ENCODE measurements around the gene PLCB2. TPM values are rescaled to one million over a fixed set of nuclear protein-coding genes. Genes with fewer than 3 reads are reported as not detected.
A peak's percentile ranks its signal among the peaks of the same experiment; 100 is the strongest.

PLCB2 gene
- total and polyA plus RNA-seq, 2 donors (not counting 3 experiments of a cell fraction or from before 2014, with no cell fraction given) = 1.5 to 1.6 TPM

- Histone ChIP-seq H3K27me3 (ENCODE audit: control insufficient read depth in 2 of 2, insufficient read depth in 2 of 2, low read length in 2 of 2) (peaks cover 9% of the 10 kb centered on the region in 2 experiments), H3K9me3 (replicated peaks; ENCODE audit: control insufficient read depth, insufficient read depth, low read length) (no peaks in the 10 kb centered on the region), H3K4me1 (ENCODE audit: control insufficient read depth, extremely low read depth, insufficient read depth, low read length) (peaks cover 8% of the 10 kb centered on the region), H4K20me1 (replicated peaks; ENCODE audit: control insufficient read depth, extremely low read depth, insufficient read depth, low read length) (no peaks in the 10 kb centered on the region), H3K79me2 (ENCODE audit: control insufficient read depth, insufficient read depth, low read length) (no peaks in the 10 kb centered on the region), H3K36me3 (ENCODE audit: control insufficient read depth in 2 of 2, extremely low read depth in 1 of 2, insufficient read depth in 2 of 2, low read length in 2 of 2) (no peaks in the 10 kb centered on the region), H3K4me2 (ENCODE audit: insufficient read depth, low read length) (no peak overlapping the region), H3K27ac (ENCODE audit: insufficient read depth, low read depth, low read length) (no peak overlapping the region), H2AFZ (ENCODE audit: low read depth, low read length) (no peak overlapping the region), H3K9ac (replicated peaks; ENCODE audit: extremely low read depth, insufficient read depth, low read length) (no peak overlapping the region), H3K9me1 (replicated peaks; ENCODE audit: control insufficient read depth, extremely low read depth, insufficient read depth, low read length) (no peaks in the 10 kb centered on the region), H3K4me3 (replicated peaks in 1 of 3; ENCODE audit: insufficient read depth in 1 of 3, low read depth in 1 of 3, low read length in 3 of 3) (no peak overlapping the region)
- intact Hi-C loops (cut with micrococcal nuclease) = no loop called here
- CTCF ChIA-PET = interaction anchor here (1.0 to 6.4 kb wide), 10 partner anchors 8 to 75 kb away, joined by 3 to 82 read pairs (median 6); partner anchors contain the start of genes CCDC9B, INAFM2 and IVD
- dilution Hi-C loops (cut with MboI; ENCODE audit: extremely low pct_ligation_motif_present, low sequenced_read_pairs) = no loop called here
- no peak for TF ChIP-seq FOS (IDR thresholded peaks at IDR 0.05; ENCODE audit: borderline replicate concordance, insufficient read depth, low read length)
- TF ChIP-seq, protein P1, sequence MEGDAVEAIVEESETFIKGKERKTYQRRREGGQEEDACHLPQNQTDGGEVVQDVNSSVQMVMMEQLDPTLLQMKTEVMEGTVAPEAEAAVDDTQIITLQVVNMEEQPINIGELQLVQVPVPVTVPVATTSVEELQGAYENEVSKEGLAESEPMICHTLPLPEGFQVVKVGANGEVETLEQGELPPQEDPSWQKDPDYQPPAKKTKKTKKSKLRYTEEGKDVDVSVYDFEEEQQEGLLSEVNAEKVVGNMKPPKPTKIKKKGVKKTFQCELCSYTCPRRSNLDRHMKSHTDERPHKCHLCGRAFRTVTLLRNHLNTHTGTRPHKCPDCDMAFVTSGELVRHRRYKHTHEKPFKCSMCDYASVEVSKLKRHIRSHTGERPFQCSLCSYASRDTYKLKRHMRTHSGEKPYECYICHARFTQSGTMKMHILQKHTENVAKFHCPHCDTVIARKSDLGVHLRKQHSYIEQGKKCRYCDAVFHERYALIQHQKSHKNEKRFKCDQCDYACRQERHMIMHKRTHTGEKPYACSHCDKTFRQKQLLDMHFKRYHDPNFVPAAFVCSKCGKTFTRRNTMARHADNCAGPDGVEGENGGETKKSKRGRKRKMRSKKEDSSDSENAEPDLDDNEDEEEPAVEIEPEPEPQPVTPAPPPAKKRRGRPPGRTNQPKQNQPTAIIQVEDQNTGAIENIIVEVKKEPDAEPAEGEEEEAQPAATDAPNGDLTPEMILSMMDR (IDR thresholded peaks at IDR 0.05; ENCODE audit: extremely low read depth in 1 of 2, insufficient read depth in 1 of 2, low read depth in 1 of 2, low read length in 2 of 2) = peak; percentile 43 to 85
- TF ChIP-seq GATA2 (IDR thresholded peaks at IDR 0.05; ENCODE audit: insufficient read depth, insufficient read length, low read depth, low read length) = no peak
- BruUV-seq (replicated peaks) = no TSS peak
- DNase-seq (ENCODE audit: low read depth, low spot score) (peak; percentile 33), FAIRE-seq (no peak)
- POLR2A ChIA-PET = no interaction called here
Observed at GRCh38 chr15:40354408-40355171, 46.9 kb upstream of the PLCB2 start.

DNA sequence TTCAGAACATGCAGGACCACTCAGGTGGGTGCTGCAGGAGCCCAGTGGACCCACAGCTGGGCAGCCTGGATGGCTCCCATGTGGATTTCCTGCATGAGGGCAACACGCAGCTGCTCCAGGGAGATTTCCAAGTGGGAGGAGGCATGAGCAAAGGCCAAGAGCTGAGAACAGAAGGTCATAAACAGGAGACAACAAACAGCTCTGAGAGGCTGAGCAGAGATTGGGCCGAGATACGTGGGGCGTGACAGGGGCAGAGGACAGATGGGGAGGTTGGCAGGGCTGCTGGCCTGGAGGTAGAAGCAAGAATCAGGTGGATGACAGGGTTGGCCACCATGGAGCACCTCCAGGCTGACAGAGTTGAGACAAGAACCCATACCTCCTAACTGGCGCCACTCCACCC is 46.0 kb upstream of the PLCB2 start:
- dilution Hi-C loops (cut with MboI; ENCODE audit: extremely low pct_ligation_motif_present, low sequenced_read_pairs) = no loop called here
- intact Hi-C loops (cut with micrococcal nuclease) = no loop called here
- no peaks in the 10 kb centered on the region for H4K20me1 ChIP-seq (replicated peaks; ENCODE audit: control insufficient read depth, extremely low read depth, insufficient read depth, low read length)
- no peak overlapping the region for H3K4me3 ChIP-seq (replicated peaks in 1 of 3; ENCODE audit: insufficient read depth in 1 of 3, low read depth in 1 of 3, low read length in 3 of 3)
- no peak overlapping the region for H3K4me2 ChIP-seq (ENCODE audit: insufficient read depth, low read length)
- no peak overlapping the region for H2AFZ ChIP-seq (ENCODE audit: low read depth, low read length)
- H3K36me3 ChIP-seq (ENCODE audit: control insufficient read depth in 2 of 2, extremely low read depth in 1 of 2, insufficient read depth in 2 of 2, low read length in 2 of 2) = no peaks in the 10 kb centered on the region
- DNase-seq (ENCODE audit: low read depth, low spot score) = no peak
- TF ChIP-seq POLR2AphosphoS5 (IDR thresholded peaks at IDR 0.05; ENCODE audit: insufficient read depth, low read depth, low read length) (no peak), EZH2 (IDR thresholded peaks at IDR 0.05; ENCODE audit: borderline replicate concordance, low read depth, low read length, severe bottlenecking) (no peak), GATA2 (IDR thresholded peaks at IDR 0.05; ENCODE audit: insufficient read depth, insufficient read length, low read depth, low read length) (no peak), MYC (IDR thresholded peaks at IDR 0.05; ENCODE audit: low read depth, low read length) (no peak), JUN (IDR thresholded peaks at IDR 0.05; ENCODE audit: borderline replicate concordance, insufficient read depth, insufficient read length, low read depth) (no peak), MAX (IDR thresholded peaks at IDR 0.05; ENCODE audit: insufficient read depth, insufficient read length) (no peak), POLR2A (IDR thresholded peaks at IDR 0.05; ENCODE audit: low read depth, low read length) (no peak), FOS (IDR thresholded peaks at IDR 0.05; ENCODE audit: borderline replicate concordance, insufficient read depth, low read length) (no peak)
- TF ChIP-seq, protein P1 (IDR thresholded peaks at IDR 0.05; ENCODE audit: extremely low read depth in 1 of 2, insufficient read depth in 1 of 2, low read depth in 1 of 2, low read length in 2 of 2) = no peak
- no TSS peak for BruUV-seq (replicated peaks)
- H3K4me1 ChIP-seq (ENCODE audit: control insufficient read depth, extremely low read depth, insufficient read depth, low read length) = peaks cover 7% of the 10 kb centered on the region
- H3K27me3 ChIP-seq (ENCODE audit: control insufficient read depth in 2 of 2, insufficient read depth in 2 of 2, low read length in 2 of 2) = peaks cover 3 to 6% of the 10 kb centered on the region in 2 experiments
- H3K79me2 ChIP-seq (ENCODE audit: control insufficient read depth, insufficient read depth, low read length) = no peaks in the 10 kb centered on the region
- ChIA-PET CTCF (interaction anchor here (1.0 to 6.4 kb wide), 4 partner anchors 10 to 31 kb away, joined by 3 to 82 read pairs (median 26); partner anchors contain the start of genes CCDC9B and INAFM2), POLR2A (no interaction called here)
- no peaks in the 10 kb centered on the region for H3K9me3 ChIP-seq (replicated peaks; ENCODE audit: control insufficient read depth, insufficient read depth, low read length)
- no peak overlapping the region for H3K9ac ChIP-seq (replicated peaks; ENCODE audit: extremely low read depth, insufficient read depth, low read length)
- H3K27ac ChIP-seq (ENCODE audit: insufficient read depth, low read depth, low read length) = no peak overlapping the region
- H3K9me1 ChIP-seq (replicated peaks; ENCODE audit: control insufficient read depth, extremely low read depth, insufficient read depth, low read length) = no peaks in the 10 kb centered on the region
- no peak for FAIRE-seq

Measured in endothelial cell of umbilical vein (primary cell).